ENCODE measurements around the gene MCRS1. TPM values are rescaled to one million over a fixed set of nuclear protein-coding genes. Genes with fewer than 3 reads are reported as not detected.
A peak's percentile ranks its signal among the peaks of the same experiment; 100 is the strongest.
"Not testable (repeated sequence)": the region's sequence is repeated elsewhere in the genome, so short reads cannot be mapped to it uniquely, and the experiment has no call there.

Gene MCRS1
- total RNA-seq, 4 donors from 2014 or later = 35.3 to 62.5 (median 51.1) TPM

DNA sequence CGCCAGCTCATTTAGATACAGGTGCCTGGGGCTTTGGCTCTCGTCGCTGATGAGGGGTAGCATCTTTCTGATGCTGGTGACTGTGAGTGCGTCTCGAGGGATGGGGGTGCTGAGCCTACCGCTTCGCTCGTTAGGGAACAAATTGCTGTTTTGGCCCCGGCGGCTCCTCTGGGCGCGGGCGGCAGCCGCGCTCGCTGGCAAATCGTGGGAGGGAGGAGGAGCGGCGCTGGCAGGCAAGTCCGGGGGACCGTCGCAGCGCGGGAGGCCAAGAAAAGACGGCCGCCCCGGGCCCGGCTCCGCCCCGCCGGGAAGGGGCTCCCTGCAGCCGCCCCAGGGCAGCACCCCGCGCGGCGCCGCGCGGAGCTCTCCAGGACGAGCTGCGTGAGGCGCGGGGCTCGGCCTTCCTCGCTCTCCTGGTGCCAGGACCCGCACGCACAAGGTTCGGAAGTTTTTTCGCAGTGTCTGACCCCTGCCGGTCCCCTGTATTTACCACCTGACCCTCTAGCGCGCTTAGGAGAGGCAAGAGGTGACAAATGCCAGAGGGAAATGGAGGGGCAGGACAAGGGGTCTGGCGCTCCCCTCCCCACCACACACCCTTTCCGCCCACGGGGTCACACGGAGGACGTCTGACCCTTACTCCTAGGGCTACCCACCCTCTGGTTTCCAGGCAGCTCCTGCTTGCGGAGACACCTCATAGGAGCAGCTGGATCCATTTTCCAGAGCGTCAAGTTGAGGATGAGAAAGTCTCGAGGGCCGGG is 30.0 kb downstream of the MCRS1 start:
- Histone ChIP-seq H3K4me3 (peak overlapping the region; percentile 39 to 56), H3K27ac (no peak overlapping the region), H3K4me1 (peaks cover 0 to 29% (median 12%) of the 10 kb centered on the region in 3 donors), H3K9me3 (no peaks in the 10 kb centered on the region), H3K36me3 (no peaks in the 10 kb centered on the region), H3K27me3 (peaks cover 66% of the 10 kb centered on the region)
- WGBS, 2 donors (ENCODE audit: low coverage in 1 of 2) = 0 to 2% methylated on average over 3 to 11 of the region's 61 CpGs
- no peak for TF ChIP-seq POLR2A (IDR thresholded peaks at IDR 0.05)
- no peak for TF ChIP-seq EP300 (IDR thresholded peaks at IDR 0.05)
- TF ChIP-seq, protein P1, sequence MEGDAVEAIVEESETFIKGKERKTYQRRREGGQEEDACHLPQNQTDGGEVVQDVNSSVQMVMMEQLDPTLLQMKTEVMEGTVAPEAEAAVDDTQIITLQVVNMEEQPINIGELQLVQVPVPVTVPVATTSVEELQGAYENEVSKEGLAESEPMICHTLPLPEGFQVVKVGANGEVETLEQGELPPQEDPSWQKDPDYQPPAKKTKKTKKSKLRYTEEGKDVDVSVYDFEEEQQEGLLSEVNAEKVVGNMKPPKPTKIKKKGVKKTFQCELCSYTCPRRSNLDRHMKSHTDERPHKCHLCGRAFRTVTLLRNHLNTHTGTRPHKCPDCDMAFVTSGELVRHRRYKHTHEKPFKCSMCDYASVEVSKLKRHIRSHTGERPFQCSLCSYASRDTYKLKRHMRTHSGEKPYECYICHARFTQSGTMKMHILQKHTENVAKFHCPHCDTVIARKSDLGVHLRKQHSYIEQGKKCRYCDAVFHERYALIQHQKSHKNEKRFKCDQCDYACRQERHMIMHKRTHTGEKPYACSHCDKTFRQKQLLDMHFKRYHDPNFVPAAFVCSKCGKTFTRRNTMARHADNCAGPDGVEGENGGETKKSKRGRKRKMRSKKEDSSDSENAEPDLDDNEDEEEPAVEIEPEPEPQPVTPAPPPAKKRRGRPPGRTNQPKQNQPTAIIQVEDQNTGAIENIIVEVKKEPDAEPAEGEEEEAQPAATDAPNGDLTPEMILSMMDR (IDR thresholded peaks at IDR 0.05) = no peak
- no peak for TF ChIP-seq POLR2AphosphoS5 (IDR thresholded peaks at IDR 0.05)
- peak; percentile 16 for ATAC-seq

DNA sequence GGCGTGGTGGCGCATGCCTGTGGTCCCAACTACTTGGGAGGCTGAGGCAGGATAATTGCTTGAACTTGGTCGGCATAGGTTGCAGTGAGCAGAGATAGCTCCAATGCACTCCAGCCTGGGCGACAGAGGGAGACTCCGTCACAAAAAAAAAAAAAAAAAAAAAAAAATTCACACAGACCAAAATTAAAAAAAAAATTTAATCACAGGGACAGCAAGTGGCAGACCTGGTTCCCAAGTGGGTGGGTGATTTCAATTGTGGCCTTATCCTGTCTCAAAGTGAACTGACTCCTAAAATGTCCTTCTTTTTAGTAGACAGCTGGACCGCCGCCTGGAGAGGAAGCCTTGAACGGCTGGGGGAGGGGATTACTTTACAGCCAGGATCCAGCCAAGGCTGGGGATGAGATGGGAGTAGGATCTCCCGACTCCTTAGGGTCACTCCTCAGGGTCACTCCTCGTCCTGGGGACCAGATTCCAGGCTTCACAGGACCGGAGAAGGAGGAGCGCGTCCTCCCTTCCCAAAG is 30.7 kb downstream of the MCRS1 start:
- peak overlapping the region in 1 of 2 donors; percentile 56 for H3K4me3 ChIP-seq
- no peak for ATAC-seq
- H3K27ac ChIP-seq = no peak overlapping the region
- TF ChIP-seq POLR2AphosphoS5 (IDR thresholded peaks at IDR 0.05) (no peak), POLR2A (IDR thresholded peaks at IDR 0.05) (no peak)
- H3K4me1 ChIP-seq = peaks cover 0 to 29% (median 12%) of the 10 kb centered on the region in 3 donors
- peaks cover 66% of the 10 kb centered on the region for H3K27me3 ChIP-seq
- no peaks in the 10 kb centered on the region for H3K36me3 ChIP-seq
- H3K9me3 ChIP-seq = no peaks in the 10 kb centered on the region
- 11 to 57% methylated on average over 5 of the region's 13 CpGs for WGBS, 2 donors (ENCODE audit: low coverage in 1 of 2)

DNA sequence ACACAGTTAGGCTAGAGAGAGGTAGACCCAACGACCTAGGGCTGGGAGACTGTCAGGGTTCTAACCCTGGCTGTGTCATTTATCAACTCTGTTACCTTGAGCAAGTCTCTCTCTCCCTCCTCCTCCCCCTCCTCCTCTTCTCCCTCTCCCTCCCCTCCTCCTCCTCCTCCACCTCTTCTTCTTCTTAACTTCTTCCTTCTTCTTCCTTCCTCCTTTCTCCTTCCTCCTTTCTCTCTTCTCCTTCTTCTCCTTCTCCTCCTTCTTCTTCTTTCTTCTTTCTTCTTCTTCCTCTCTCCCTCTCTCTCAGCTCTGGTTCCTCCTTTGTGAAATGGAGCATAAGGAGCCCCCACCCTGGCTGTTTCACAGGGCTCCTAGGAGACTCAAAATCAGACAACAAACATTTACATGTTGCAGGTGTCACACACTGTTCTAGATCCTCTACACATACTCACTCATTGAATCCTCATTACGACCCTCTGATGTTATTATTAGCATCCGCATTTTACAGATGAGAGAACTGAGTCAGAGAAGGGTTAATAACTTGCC is 31.3 kb downstream of the MCRS1 start:
- Histone ChIP-seq H3K36me3 (no peaks in the 10 kb centered on the region), H3K27ac (no peak overlapping the region), H3K9me3 (no peaks in the 10 kb centered on the region), H3K4me3 (no peak overlapping the region), H3K4me1 (peaks cover 0 to 29% (median 12%) of the 10 kb centered on the region in 3 donors), H3K27me3 (peaks cover 66% of the 10 kb centered on the region)
- no peak for TF ChIP-seq POLR2A (IDR thresholded peaks at IDR 0.05)
- no peak for TF ChIP-seq POLR2AphosphoS5 (IDR thresholded peaks at IDR 0.05)
- TF ChIP-seq, protein P1 (IDR thresholded peaks at IDR 0.05) = no peak
- no peak for TF ChIP-seq EP300 (IDR thresholded peaks at IDR 0.05)
- 17 to 50% methylated on average over 1 to 2 of the region's 3 CpGs for WGBS, 2 donors (ENCODE audit: low coverage in 1 of 2)
- no peak for ATAC-seq

DNA sequence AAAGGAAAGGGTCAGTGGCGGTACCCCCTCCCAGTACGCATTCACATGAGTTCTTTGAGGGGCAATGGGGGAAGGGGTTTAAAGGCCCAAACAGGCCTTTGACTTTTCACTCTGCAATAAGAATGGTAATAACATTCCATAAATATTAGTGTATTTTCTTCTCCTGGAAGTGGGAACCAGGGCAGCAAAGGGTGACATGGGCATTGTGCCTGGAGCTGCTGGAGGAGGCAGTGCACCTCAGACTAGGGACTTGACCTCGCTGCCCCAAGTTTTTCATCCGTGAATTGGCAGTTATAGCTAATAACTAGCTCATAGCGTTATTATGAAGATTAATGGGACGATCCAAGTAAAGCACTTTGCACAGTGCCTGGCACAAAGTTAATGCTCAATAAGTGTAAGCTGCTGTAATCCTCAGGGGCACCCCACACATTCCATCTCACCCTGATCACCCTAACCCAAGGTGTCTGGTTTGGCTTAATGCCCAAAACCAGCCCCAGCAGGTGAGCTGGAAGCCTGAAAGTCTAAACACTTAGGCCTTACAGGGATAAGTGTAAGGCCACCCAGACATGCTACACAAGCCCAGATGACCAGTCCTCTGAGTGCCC is 31.9 kb downstream of the MCRS1 start:
- TF ChIP-seq, protein P1 (IDR thresholded peaks at IDR 0.05) = no peak
- TF ChIP-seq POLR2A (IDR thresholded peaks at IDR 0.05) = no peak
- TF ChIP-seq EP300 (IDR thresholded peaks at IDR 0.05) = no peak
- TF ChIP-seq POLR2AphosphoS5 (IDR thresholded peaks at IDR 0.05) = no peak
- ATAC-seq = no peak
- Histone ChIP-seq H3K4me1 (peaks cover 0 to 29% (median 12%) of the 10 kb centered on the region in 3 donors), H3K9me3 (no peaks in the 10 kb centered on the region), H3K4me3 (no peak overlapping the region), H3K27me3 (peaks cover 66% of the 10 kb centered on the region), H3K27ac (no peak overlapping the region), H3K36me3 (no peaks in the 10 kb centered on the region)
- WGBS, 2 donors (ENCODE audit: low coverage in 1 of 2) = 78 to 87% methylated on average over 6 of the region's 6 CpGs

DNA sequence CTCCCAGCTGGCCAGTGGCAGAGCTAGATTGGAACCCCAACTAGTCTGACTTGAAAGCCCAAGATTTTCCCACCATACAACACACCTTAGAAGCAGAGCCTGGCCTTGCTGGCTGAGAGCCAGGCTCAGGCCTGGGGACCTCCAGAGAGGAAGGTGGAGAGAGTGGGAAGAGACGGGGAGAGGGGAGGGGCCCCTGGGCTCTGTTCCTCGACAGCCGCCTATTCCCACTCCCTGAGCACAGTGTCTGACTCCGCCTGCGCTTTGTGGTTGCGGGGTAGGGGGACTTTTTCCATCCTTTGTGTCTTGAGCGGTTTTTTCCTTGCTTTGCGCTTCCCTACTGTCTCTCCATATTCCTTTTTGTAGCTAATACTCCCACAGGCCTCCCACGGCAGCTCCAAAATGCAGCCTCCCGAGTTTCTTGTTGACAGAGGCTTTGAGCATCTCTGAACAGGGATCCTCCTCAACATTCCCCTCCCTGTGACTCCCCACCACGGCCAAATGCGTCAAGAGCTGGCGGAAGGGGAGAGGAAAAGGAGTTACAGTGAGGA is 33.1 kb downstream of the MCRS1 start:
- no peaks in the 10 kb centered on the region for H3K9me3 ChIP-seq
- no peak for ATAC-seq
- 79 to 86% methylated on average over 8 to 10 of the region's 13 CpGs for WGBS, 2 donors (ENCODE audit: low coverage in 1 of 2)
- no peaks in the 10 kb centered on the region for H3K36me3 ChIP-seq
- no peak for TF ChIP-seq POLR2A (IDR thresholded peaks at IDR 0.05)
- no peak for TF ChIP-seq EP300 (IDR thresholded peaks at IDR 0.05)
- H3K4me3 ChIP-seq = no peak overlapping the region
- peaks cover 0 to 26% (median 12%) of the 10 kb centered on the region in 3 donors for H3K4me1 ChIP-seq
- H3K27me3 ChIP-seq = peaks cover 56% of the 10 kb centered on the region
- no peak overlapping the region for H3K27ac ChIP-seq

DNA sequence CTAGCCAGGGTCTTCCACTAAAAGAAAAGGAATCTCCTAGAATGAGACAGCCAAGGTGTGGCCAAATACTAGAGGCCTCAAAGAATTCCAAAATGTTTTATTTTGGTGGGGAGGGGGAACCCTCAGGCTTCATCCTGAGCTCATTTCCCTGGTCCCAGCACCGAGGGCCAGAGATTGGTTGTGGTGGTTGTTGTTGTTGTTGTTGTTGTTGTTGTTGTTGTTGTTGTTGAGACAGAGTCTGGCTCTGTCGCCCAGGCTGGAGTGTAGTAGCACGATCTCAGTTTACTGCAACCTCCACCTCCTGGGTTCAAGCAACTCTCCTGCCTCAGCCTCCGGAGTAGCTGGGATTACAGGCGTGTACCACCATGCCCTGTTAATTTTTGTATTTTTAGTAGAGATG is 33.8 kb downstream of the MCRS1 start:
- not testable (repeated sequence) for H3K27ac ChIP-seq, H3K9me3 ChIP-seq, H3K36me3 ChIP-seq, ATAC-seq, H3K4me3 ChIP-seq
- no CpG with 5 or more reads among the region's 5 CpGs for WGBS, 2 donors (ENCODE audit: low coverage in 1 of 2)
- Histone ChIP-seq H3K27me3 (peaks cover 49% of the 10 kb centered on the region), H3K4me1 (peaks cover 0 to 19% (median 12%) of the 10 kb centered on the region in 3 donors)

All from gastroesophageal sphincter (tissue), 4 donors.